GM18526 (cell line): Measurements from ENCODE around the gene VSIR.

Experiments
- POLR2A ChIP-seq: IDR thresholded peaks from 3 replicates; pipeline ENCODE4 v1.6.1; 2011; ENCODE audit not compliant: insufficient read length; ENCODE audit errors: extremely low read depth

The VSIR gene

GRCh38 chr10:71726580-71727104, 46.7 kb downstream of the VSIR start:
- no peak for TF ChIP-seq POLR2A

- TF ChIP-seq POLR2A: no peak
These were observed 47.2 kb downstream of the VSIR start for GRCh38 chr10:71725998-71726579.

GRCh38 chr10:71725249-71725648, 48.1 kb downstream of the VSIR start:
- TF ChIP-seq POLR2A: no peak

GRCh38 chr10:71724539-71724938, 48.8 kb downstream of the VSIR start:
- no peak for TF ChIP-seq POLR2A

GRCh38 chr10:71723311-71723710, 50.0 kb downstream of the VSIR start:
- TF ChIP-seq POLR2A: no peak

GRCh38 chr10:71722849-71723248, 50.5 kb downstream of the VSIR start:
- no peak for TF ChIP-seq POLR2A

- TF ChIP-seq POLR2A: no peak
These were observed 52.0 kb downstream of the VSIR start for GRCh38 chr10:71721313-71721712.

- TF ChIP-seq POLR2A: no peak
These were observed 53.0 kb downstream of the VSIR start for GRCh38 chr10:71720288-71720687.

GRCh38 chr10:71719464-71720201, 53.7 kb downstream of the VSIR start, which contains the start of gene C10orf105:
C10orf105 (minus strand) TSS chr10:71719778; CDS start chr10:71716337, 3,441 bp downstream.
- TF ChIP-seq POLR2A: no peak

GRCh38 chr10:71719042-71719441, 54.3 kb downstream of the VSIR start:
- no peak for TF ChIP-seq POLR2A

GRCh38 chr10:71718165-71718698, 55.1 kb downstream of the VSIR start:
- no peak for TF ChIP-seq POLR2A

- no peak for TF ChIP-seq POLR2A
These were observed 55.8 kb downstream of the VSIR start for GRCh38 chr10:71717551-71717951.

- no peak for TF ChIP-seq POLR2A
These were observed 56.3 kb downstream of the VSIR start for GRCh38 chr10:71717056-71717455.

GRCh38 chr10:71716426-71716825, 56.9 kb downstream of the VSIR start:
- TF ChIP-seq POLR2A: no peak

GRCh38 chr10:71715860-71716259, 57.5 kb downstream of the VSIR start:
- no peak for TF ChIP-seq POLR2A

- no peak for TF ChIP-seq POLR2A
These were observed 58.3 kb downstream of the VSIR start for GRCh38 chr10:71715026-71715425.

GRCh38 chr10:71714592-71714991, 58.7 kb downstream of the VSIR start:
- no peak for TF ChIP-seq POLR2A

GRCh38 chr10:71714031-71714410, 59.3 kb downstream of the VSIR start:
- TF ChIP-seq POLR2A: no peak
